GM12891 (cell line): Measurements from ENCODE around the gene ADD2.

ENCODE experiments used
- PAX5 ChIP-seq: IDR thresholded peaks from 2 replicates; pipeline ENCODE4 v1.6.1; 2011; ENCODE audit warnings: low read length, moderate library complexity, mild to moderate bottlenecking; ENCODE audit not compliant: insufficient read depth, severe bottlenecking
- POLR2A ChIP-seq: IDR thresholded peaks from 2 replicates; pipeline ENCODE4 v1.6.1; 2011; ENCODE audit warnings: low read depth, low read length, control low read depth
- POLR2AphosphoS5 ChIP-seq: IDR thresholded peaks from 2 replicates; pipeline ENCODE4 v1.6.1; 2011; ENCODE audit warnings: low read depth, low read length, control low read depth
- SPI1 ChIP-seq: IDR thresholded peaks from 2 replicates; pipeline ENCODE4 v1.6.1; 2011; ENCODE audit warnings: low read depth, low read length, control low read depth
- TAF1 ChIP-seq: IDR thresholded peaks from 2 replicates; pipeline ENCODE4 v1.6.1; 2011; ENCODE audit warnings: low read depth, low read length, control low read depth

DNA sequence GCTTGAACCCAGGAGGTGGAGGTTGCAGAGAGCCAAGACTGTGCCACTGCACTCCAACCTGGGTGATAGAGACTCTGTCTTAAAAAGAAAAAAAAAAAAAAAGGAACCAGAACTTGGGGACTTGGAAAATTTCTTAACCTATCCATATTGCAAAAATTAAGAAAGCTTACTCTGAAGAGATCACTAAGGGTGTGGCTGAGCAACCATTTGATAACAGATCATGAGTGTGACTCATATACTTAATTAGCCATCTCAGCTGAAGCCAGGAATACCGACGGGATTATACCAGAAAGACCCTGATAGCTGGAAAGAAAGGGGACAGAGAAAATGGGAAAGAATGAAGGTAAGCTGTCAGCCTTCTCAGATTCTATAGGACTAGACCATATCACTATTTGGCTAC, 7.1 kb upstream of the ADD2 start:
- TF ChIP-seq POLR2AphosphoS5, result no peak
- TF ChIP-seq POLR2A, result no peak
- no peak for TF ChIP-seq TAF1
- no peak for TF ChIP-seq SPI1
- TF ChIP-seq PAX5, result no peak
